Colonic mucosa (tissue), 4 donors: Measurements from ENCODE around the gene NNAT. TPM values are rescaled to one million over a fixed set of nuclear protein-coding genes. Genes with fewer than 3 reads are reported as not detected.
"Not testable (repeated sequence)": the region's sequence is repeated elsewhere in the genome, so short reads cannot be mapped to it uniquely, and the experiment has no call there.

Source experiments
- DNase-seq: peaks from one replicate; pipeline ENCODE4 v3.0.0-alpha.2; 2020
- H3K27ac ChIP-seq: fragments of 200-600 bp; one replicate; pipeline ENCODE4 v1.8.0; 2021
- H3K27me3 ChIP-seq: fragments of 200-600 bp; one replicate; pipeline ENCODE4 v1.8.0; 2021
- H3K36me3 ChIP-seq: fragments of 200-600 bp; one replicate; pipeline ENCODE4 v1.8.0; 2021
- H3K4me1 ChIP-seq: fragments of 200-600 bp; one replicate; pipeline ENCODE4 v1.8.0; 2021; ENCODE audit warnings: mild to moderate bottlenecking
- H3K4me3 ChIP-seq: fragments of 200-600 bp; one replicate; pipeline ENCODE4 v1.8.0; 2021
- H3K9ac ChIP-seq, 2 donors: one replicate each; pipeline ENCODE4 v1.7.0; 2013; ENCODE audit warnings: control low read depth in 2 of 2, low read depth in 2 of 2, low read length in 2 of 2
- H3K9me3 ChIP-seq: fragments of 200-600 bp; one replicate; pipeline ENCODE4 v1.8.0; 2021
- intact Hi-C: fragments of 100-400 bp; cut with DNase I; formaldehyde crosslinking; loops from one replicate; pipeline ENCODE4 v1.14.1; 2022
- total RNA-seq, 2 donors: library from RNA; stranded (reverse); fragmentation: NEBNext Ultra II Directional in 1 of 2; extraction: Animal tissue kit (Norgen Biotek cat#: 25700) in 1 of 2; gene quantifications; one replicate each; pipeline ENCODE4 v1.2.1, GENCODE V29; 2021
- TF ChIP-seq, protein P1 (sequence below): fragments of 200-600 bp; IDR thresholded peaks from one replicate; pipeline ENCODE4 v1.8.0; 2022; ENCODE audit warnings: antibody characterized with exemption, mild to moderate bottlenecking
- donor health status: healthy.
- donor health status: DM: no; HTN: no; CAD: no.
- donor health status: DM: no; HTN: no; CAD: no.

The NNAT gene
- total RNA-seq, 2 donors from 2014 or later: 3.3 TPM; not detected in 1

DNA sequence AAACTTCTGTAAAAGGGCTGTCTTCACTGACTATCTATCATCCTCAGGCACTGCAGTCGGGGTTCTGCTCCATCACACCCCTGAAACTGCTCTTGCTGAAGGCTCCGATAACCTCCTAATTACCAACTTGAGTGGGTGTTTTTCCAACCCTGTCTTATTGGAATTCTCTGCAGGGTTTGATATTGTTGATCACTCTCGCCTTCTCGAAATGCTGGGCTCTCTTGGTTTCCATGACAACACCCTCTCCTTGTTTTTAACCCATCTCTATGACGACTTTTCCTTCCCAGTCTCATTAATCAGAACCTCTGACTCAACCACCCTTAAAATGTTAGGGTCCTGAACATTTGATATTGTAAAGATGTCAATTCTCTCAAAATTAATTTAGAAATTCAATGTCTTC, 39.4 kb upstream of the NNAT start:
- Histone ChIP-seq H3K27ac (no peak overlapping the region), H3K9me3 (no peaks in the 10 kb centered on the region), H3K4me1 (no peaks in the 10 kb centered on the region), H3K36me3 (no peaks in the 10 kb centered on the region), H3K9ac (no peak overlapping the region), H3K27me3 (no peaks in the 10 kb centered on the region), H3K4me3 (no peak overlapping the region)
- TF ChIP-seq, protein P1, sequence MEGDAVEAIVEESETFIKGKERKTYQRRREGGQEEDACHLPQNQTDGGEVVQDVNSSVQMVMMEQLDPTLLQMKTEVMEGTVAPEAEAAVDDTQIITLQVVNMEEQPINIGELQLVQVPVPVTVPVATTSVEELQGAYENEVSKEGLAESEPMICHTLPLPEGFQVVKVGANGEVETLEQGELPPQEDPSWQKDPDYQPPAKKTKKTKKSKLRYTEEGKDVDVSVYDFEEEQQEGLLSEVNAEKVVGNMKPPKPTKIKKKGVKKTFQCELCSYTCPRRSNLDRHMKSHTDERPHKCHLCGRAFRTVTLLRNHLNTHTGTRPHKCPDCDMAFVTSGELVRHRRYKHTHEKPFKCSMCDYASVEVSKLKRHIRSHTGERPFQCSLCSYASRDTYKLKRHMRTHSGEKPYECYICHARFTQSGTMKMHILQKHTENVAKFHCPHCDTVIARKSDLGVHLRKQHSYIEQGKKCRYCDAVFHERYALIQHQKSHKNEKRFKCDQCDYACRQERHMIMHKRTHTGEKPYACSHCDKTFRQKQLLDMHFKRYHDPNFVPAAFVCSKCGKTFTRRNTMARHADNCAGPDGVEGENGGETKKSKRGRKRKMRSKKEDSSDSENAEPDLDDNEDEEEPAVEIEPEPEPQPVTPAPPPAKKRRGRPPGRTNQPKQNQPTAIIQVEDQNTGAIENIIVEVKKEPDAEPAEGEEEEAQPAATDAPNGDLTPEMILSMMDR: no peak
- intact Hi-C loops: no loop called here
- no peak for DNase-seq

GRCh38 chr20:37484331-37484730, 36.7 kb upstream of the NNAT start:
- intact Hi-C loops: no loop called here

GRCh38 chr20:37486209-37486608, 34.8 kb upstream of the NNAT start:
- H3K4me1 ChIP-seq, H3K9ac ChIP-seq, H3K4me3 ChIP-seq, DNase-seq, H3K27ac ChIP-seq, H3K27me3 ChIP-seq, H3K36me3 ChIP-seq, intact Hi-C loops, H3K9me3 ChIP-seq: not testable (repeated sequence)

More at GRCh38 chr20:37484331-37484730, 36.7 kb upstream of the NNAT start:
- Histone ChIP-seq H3K36me3 (no peaks in the 10 kb centered on the region), H3K9ac (no peak overlapping the region), H3K27ac (no peak overlapping the region), H3K4me1 (no peaks in the 10 kb centered on the region), H3K9me3 (no peaks in the 10 kb centered on the region), H3K27me3 (no peaks in the 10 kb centered on the region), H3K4me3 (no peak overlapping the region)
- TF ChIP-seq, protein P1: no peak
- DNase-seq: no peak

DNA sequence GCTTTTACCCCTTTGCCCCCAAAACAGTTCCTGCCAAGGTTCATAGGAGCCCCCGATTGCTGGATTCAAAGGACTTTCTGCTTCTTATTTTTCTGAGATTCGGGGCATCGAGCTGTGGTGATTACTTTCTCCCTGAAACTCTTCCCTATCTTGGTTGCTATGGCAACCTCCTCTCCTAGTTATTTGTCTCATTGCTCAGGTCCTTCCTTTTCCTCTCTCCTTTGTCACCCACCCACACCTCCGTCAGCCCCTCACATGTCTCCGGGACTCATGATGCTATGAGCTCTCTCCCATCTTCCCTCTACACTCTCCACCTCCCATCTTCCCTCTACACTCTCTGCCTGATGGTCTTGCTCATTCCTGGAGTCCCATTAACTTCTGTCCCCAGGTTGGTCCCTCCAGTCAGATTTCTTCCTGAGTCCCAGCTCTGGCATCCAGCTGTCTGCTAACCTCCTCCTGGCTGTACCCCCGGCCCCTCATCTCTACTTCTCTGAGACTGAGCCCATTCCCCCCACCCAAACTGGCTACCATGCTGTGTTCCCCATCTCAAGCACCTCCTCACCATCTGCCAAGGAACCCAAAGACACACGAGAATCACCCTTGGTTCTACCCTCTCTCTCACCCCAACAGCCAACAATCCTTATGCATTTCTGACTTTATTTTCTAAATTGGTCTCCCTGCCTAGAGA, 30.2 kb upstream of the NNAT start:
- Histone ChIP-seq H3K9me3 (no peaks in the 10 kb centered on the region), H3K4me1 (no peaks in the 10 kb centered on the region), H3K36me3 (no peaks in the 10 kb centered on the region), H3K27ac (no peak overlapping the region), H3K4me3 (no peak overlapping the region), H3K9ac (no peak overlapping the region), H3K27me3 (no peaks in the 10 kb centered on the region)
- DNase-seq: no peak
- intact Hi-C loops: no loop called here
- TF ChIP-seq, protein P1: no peak

GRCh38 chr20:37492096-37492625, 28.9 kb upstream of the NNAT start:
- Histone ChIP-seq H3K9ac (no peak overlapping the region), H3K27ac (no peak overlapping the region), H3K4me3 (no peak overlapping the region), H3K9me3 (no peaks in the 10 kb centered on the region), H3K36me3 (no peaks in the 10 kb centered on the region), H3K27me3 (no peaks in the 10 kb centered on the region), H3K4me1 (no peaks in the 10 kb centered on the region)
- TF ChIP-seq, protein P1: no peak
- DNase-seq: no peak
- intact Hi-C loops: no loop called here

- Histone ChIP-seq H3K9ac (no peak overlapping the region), H3K36me3 (no peaks in the 10 kb centered on the region), H3K27ac (no peak overlapping the region), H3K9me3 (no peaks in the 10 kb centered on the region), H3K4me1 (no peaks in the 10 kb centered on the region), H3K27me3 (no peaks in the 10 kb centered on the region), H3K4me3 (no peak overlapping the region)
- DNase-seq: no peak
- TF ChIP-seq, protein P1: no peak
- intact Hi-C loops: no loop called here
Observed at GRCh38 chr20:37492945-37493344, 28.1 kb upstream of the NNAT start.
